GM23338 (cell line): Measurements from ENCODE around the gene PPP2R5B. TPM values are rescaled to one million over a fixed set of nuclear protein-coding genes. Genes with fewer than 3 reads are reported as not detected.

Experiments
- ATAC-seq: fragments of 200-7000 bp; cut with Tn5 transposase; 3 replicates; pipeline ENCODE4 v1.9.1; 2020
- DNase-seq: peaks from one replicate; pipeline ENCODE4 v3.0.0-alpha.2; 2015; ENCODE audit warnings: low spot score
- H2AFZ ChIP-seq: fragments of 200-600 bp; sonication (generic); 2 replicates; pipeline ENCODE4 v1.8.0; 2016; ENCODE audit warnings: antibody characterized with exemption, mild to moderate bottlenecking, moderate library complexity
- H3F3A ChIP-seq: fragments of 200-600 bp; sonication (generic); replicated peaks from 2 replicates; pipeline ENCODE4 v1.8.0; 2017; ENCODE audit warnings: antibody characterized with exemption, mixed run types, low read depth
- H3K27ac ChIP-seq: fragments of 200-600 bp; sonication (generic); 2 replicates; pipeline ENCODE4 v1.6.1; 2016; ENCODE audit warnings: low read depth
- H3K27me3 ChIP-seq: fragments of 200-600 bp; sonication (generic); 2 replicates; pipeline ENCODE4 v1.8.0; 2016; ENCODE audit warnings: mild to moderate bottlenecking, mixed run types, moderate library complexity; ENCODE audit not compliant: insufficient read depth
- H3K36me3 ChIP-seq: fragments of 200-600 bp; sonication (generic); 2 replicates; pipeline ENCODE4 v1.8.0; 2016; ENCODE audit warnings: mild to moderate bottlenecking; ENCODE audit not compliant: insufficient read depth
- H3K4me1 ChIP-seq: fragments of 200-600 bp; sonication (generic); 2 replicates; pipeline ENCODE4 v1.8.0; 2016; ENCODE audit warnings: mild to moderate bottlenecking, moderate library complexity; ENCODE audit not compliant: insufficient read depth
- H3K4me2 ChIP-seq: fragments of 200-600 bp; sonication (generic); 2 replicates; pipeline ENCODE4 v1.7.1; 2017; ENCODE audit warnings: mixed run types
- H3K4me3 ChIP-seq: fragments of 200-600 bp; sonication (generic); 2 replicates; pipeline ENCODE4 v1.6.1; 2016; ENCODE audit warnings: mixed run types
- H3K79me2 ChIP-seq: fragments of 200-600 bp; sonication (generic); replicated peaks from 2 replicates; pipeline ENCODE4 v1.8.0; 2017; ENCODE audit warnings: mild to moderate bottlenecking; ENCODE audit not compliant: insufficient read depth
- H3K9me2 ChIP-seq: fragments of 200-600 bp; sonication (generic); 2 replicates; pipeline ENCODE4 v1.8.0; 2017; ENCODE audit not compliant: insufficient read depth
- H4K20me1 ChIP-seq: fragments of 200-600 bp; sonication (generic); replicated peaks from 2 replicates; pipeline ENCODE4 v1.8.0; 2017; ENCODE audit warnings: mild to moderate bottlenecking; ENCODE audit not compliant: insufficient read depth
- H3K27ac Mint-ChIP-seq: 2 replicates; pipeline ENCODE4 v1.8.0; 2020; ENCODE audit warnings: inconsistent platforms, mild to moderate bottlenecking, moderate library complexity, mixed read lengths
- H3K27me3 Mint-ChIP-seq: 3 replicates; pipeline ENCODE4 v1.8.0; 2022; ENCODE audit warnings: low read depth, mild to moderate bottlenecking, moderate library complexity, mixed read lengths, inconsistent platforms; ENCODE audit not compliant: insufficient read depth, poor library complexity
- H3K36me3 Mint-ChIP-seq: 3 replicates; pipeline ENCODE4 v1.8.0; 2021; ENCODE audit warnings: low read depth, mild to moderate bottlenecking, inconsistent platforms, moderate library complexity, mixed read lengths
- H3K4me1 Mint-ChIP-seq: 3 replicates; pipeline ENCODE4 v1.8.0; 2020; ENCODE audit warnings: mild to moderate bottlenecking, inconsistent platforms, mixed read lengths
- H3K4me3 Mint-ChIP-seq: 3 replicates; pipeline ENCODE4 v1.8.0; 2021; ENCODE audit warnings: moderate library complexity, mild to moderate bottlenecking, inconsistent platforms, mixed read lengths
- H3K9me3 Mint-ChIP-seq: 3 replicates; pipeline ENCODE4 v1.8.0; 2020; ENCODE audit warnings: moderate library complexity, mild to moderate bottlenecking, inconsistent platforms, mixed read lengths
- CREB1 ChIP-seq: fragments of 250-450 bp; sonication (Bioruptor Pico); IDR thresholded peaks from 2 replicates; pipeline ENCODE4 v1.5.0; 2020; ENCODE audit warnings: low read depth, mild to moderate bottlenecking, moderate library complexity
- CTCF ChIP-seq, 2 experiments: fragments of 200-600 bp in 1 of 2; sonication (generic) in 1 of 2; conservative IDR thresholded peaks; 2 replicates each; pipeline versions ENCODE4 v1.5.1 to v1.6.1; 2016 to 2017; ENCODE audit warnings: antibody characterized with exemption in 2 of 2, low read depth in 2 of 2, mild to moderate bottlenecking in 2 of 2, moderate library complexity in 1 of 2
- ETS1 ChIP-seq: IDR thresholded peaks from 2 replicates; pipeline ENCODE4 v1.6.1; 2016; ENCODE audit warnings: antibody characterized with exemption
- EZH2 ChIP-seq: fragments of 200-600 bp; sonication (generic); IDR thresholded peaks from one replicate; pipeline ENCODE4 v1.8.0; 2017; ENCODE audit warnings: antibody characterized with exemption, mild to moderate bottlenecking, low read depth; ENCODE audit not compliant: unreplicated experiment
- EZH2phosphoT487 ChIP-seq: fragments of 200-600 bp; sonication (generic); IDR thresholded peaks from one replicate; pipeline ENCODE4 v1.8.1; 2018; ENCODE audit warnings: antibody characterized with exemption; ENCODE audit not compliant: unreplicated experiment
- JUNB ChIP-seq: IDR thresholded peaks from one replicate; pipeline ENCODE4 v1.6.1; 2016; ENCODE audit warnings: antibody characterized with exemption; ENCODE audit not compliant: unreplicated experiment
- NANOG ChIP-seq: IDR thresholded peaks from 2 replicates; pipeline ENCODE4 v1.6.1; 2016; ENCODE audit warnings: antibody characterized with exemption, borderline replicate concordance
- POLR2AphosphoS5 ChIP-seq: IDR thresholded peaks from 2 replicates; pipeline ENCODE4 v1.6.1; 2016; ENCODE audit warnings: antibody characterized with exemption, low read depth
- REST ChIP-seq: IDR thresholded peaks from one replicate; pipeline ENCODE4 v1.6.1; 2018; ENCODE audit warnings: antibody characterized with exemption; ENCODE audit not compliant: unreplicated experiment
- STAT1 ChIP-seq: IDR thresholded peaks from one replicate; pipeline ENCODE4 v1.6.1; 2016; ENCODE audit warnings: antibody characterized with exemption; ENCODE audit not compliant: unreplicated experiment
- ZNF114 ChIP-seq: fragments of 250-450 bp; sonication (Bioruptor Pico); IDR thresholded peaks from 2 replicates; pipeline ENCODE4 v1.5.0; 2020; ENCODE audit warnings: mild to moderate bottlenecking, moderate library complexity
- ZNF331 ChIP-seq: fragments of 250-450 bp; sonication (Bioruptor Pico); IDR thresholded peaks from 2 replicates; pipeline ENCODE4 v1.5.0; 2020; ENCODE audit warnings: low read depth, mild to moderate bottlenecking, moderate library complexity
- ZNF462 ChIP-seq: fragments of 250-450 bp; sonication (Bioruptor Pico); IDR thresholded peaks from 2 replicates; pipeline ENCODE4 v1.5.0; 2020; ENCODE audit warnings: mild to moderate bottlenecking, moderate library complexity
- polyA plus RNA-seq: library from polyadenylated mRNA; unstranded; fragments of >200 nt; fragmentation: Nextera tagmentation; extraction: Ambion mirVana; gene quantifications from 2 replicates; pipeline ENCODE4 v1.2.1, GENCODE V29; 2016
- total RNA-seq: library from RNA; depleted of rRNA; stranded (reverse); fragments of >200 nt; shearing (Covaris generic); gene quantifications from 2 replicates; pipeline ENCODE4 v1.2.3, GENCODE V29; 2014

The PPP2R5B gene
- total and polyA plus RNA-seq, 2 experiments from 2014 or later = 2.8 to 5.8 TPM

- TF ChIP-seq CTCF (conservative IDR thresholded peaks at IDR 0.05; ENCODE audit: low read depth in 2 of 2) (no peak), NANOG (no peak), JUNB (no peak), STAT1 (no peak), REST (no peak), ZNF114 (CRISPR knock-in tag) (no peak), ZNF462 (CRISPR knock-in tag) (no peak), ETS1 (no peak), CREB1 (CRISPR knock-in tag) (no peak), POLR2AphosphoS5 (no peak), EZH2phosphoT487 (no peak), ZNF331 (CRISPR knock-in tag) (no peak), EZH2 (no peak)
- Histone ChIP-seq H3K36me3 (no peaks in the 10 kb centered on the region), H4K20me1 (no peaks in the 10 kb centered on the region), H3K27me3 (no peaks in the 10 kb centered on the region), H3F3A (0 out of 2 replicates have a peak, but pooled peaks cover 2% of the 10 kb centered on the region), H3K4me1 (peaks cover 16% of the 10 kb centered on the region; the same call in 1 of the 2 replicates), H3K4me2 (no peak overlapping the region), H2AFZ (no peak overlapping the region), H3K9me2 (no peaks in the 10 kb centered on the region), H3K27ac (no peak overlapping the region), H3K4me3 (no peak overlapping the region), H3K79me2 (no peaks in the 10 kb centered on the region)
- no peak overlapping the region for H3K4me3 Mint-ChIP-seq
- DNase-seq = no peak
- no peaks in the 10 kb centered on the region for H3K9me3 Mint-ChIP-seq
- ATAC-seq = no peak
- peaks cover 10% of the 10 kb centered on the region for H3K27me3 Mint-ChIP-seq
- H3K36me3 Mint-ChIP-seq = no peaks in the 10 kb centered on the region; the same call in 2 of the 3 replicates
- H3K27ac Mint-ChIP-seq = no peak overlapping the region
- peaks cover 20% of the 10 kb centered on the region for H3K4me1 Mint-ChIP-seq
Measured at GRCh38 chr11:64890522-64890939, 34.0 kb upstream of the PPP2R5B start.
